GM18858 (cell line): ENCODE measurements around the gene ZNF536.
"Not testable (repeated sequence)": the region's sequence is repeated elsewhere in the genome, so short reads cannot be mapped to it uniquely, and the experiment has no call there.

ENCODE experiments used
- ATAC-seq: cut with Tn5 transposase; IDR thresholded peaks from one replicate; pipeline ENCODE4 v1.9.1; 2021; ENCODE audit not compliant: unreplicated experiment

The ZNF536 gene

GRCh38 chr19:30411714-30412113 lies 39.5 kb downstream of the ZNF536 start:
- ATAC-seq: no peak

GRCh38 chr19:30416375-30416774 lies 44.2 kb downstream of the ZNF536 start:
- ATAC-seq: no peak

DNA sequence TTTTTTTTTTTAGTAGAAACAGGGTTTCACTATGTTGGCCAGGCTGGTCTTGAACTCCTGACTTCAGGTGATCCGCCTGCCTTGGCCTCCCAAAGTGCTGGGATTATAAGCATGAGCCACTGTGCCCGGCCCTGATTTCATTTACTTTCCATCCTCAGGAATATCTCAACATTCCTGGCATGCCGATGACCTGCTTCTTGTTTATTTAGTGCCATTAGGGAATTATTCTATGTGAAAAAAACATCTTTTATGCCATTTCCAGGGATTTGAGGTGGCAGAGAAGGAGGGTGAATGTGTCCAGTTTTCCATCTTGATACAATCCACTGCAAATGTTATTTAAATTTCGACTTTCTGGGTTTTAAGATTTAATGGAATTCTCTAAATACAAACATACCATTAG lies 45.0 kb downstream of the ZNF536 start:
- not testable (repeated sequence) for ATAC-seq

- no peak for ATAC-seq
These were observed 47.5 kb downstream of the ZNF536 start for GRCh38 chr19:30419568-30420180.

DNA sequence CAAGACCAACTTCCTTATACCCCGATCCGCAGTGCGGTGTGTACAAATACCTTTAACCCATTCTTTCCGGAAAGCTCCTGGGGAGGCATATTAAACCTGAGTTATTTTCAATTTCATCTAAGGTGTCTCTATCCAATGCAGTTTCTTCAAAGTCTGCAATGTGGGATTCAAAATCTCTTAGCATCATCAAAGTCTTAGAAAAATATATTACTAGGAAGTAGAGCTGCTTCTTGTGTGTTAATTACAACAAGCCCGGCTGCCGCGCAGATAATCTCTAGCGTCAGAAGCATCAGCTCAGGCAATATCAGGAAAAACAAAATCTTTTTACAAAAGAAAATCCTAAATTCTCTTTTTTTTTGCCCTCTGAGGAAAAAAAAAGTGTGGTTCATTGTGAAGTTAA lies 48.1 kb downstream of the ZNF536 start:
- no peak for ATAC-seq

DNA sequence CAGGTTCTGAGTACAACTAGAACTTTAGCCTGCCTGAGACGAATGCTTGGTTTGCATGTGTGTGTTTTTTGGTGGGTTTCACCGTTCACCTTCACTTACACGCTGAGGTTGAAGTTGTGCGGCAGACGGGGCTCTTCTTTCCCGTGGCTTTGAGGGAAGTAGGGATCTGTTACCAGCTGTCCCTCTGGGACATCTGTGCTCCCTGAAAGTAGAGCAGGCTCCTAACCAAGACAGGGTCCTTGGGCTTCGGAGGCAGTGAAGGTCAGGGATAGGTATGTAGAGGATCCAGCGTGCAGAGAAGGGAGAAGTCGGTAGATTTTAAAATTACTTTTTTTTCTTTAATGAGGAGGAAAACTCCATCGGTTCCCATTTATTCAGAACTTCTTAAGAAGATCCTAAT lies 48.7 kb downstream of the ZNF536 start:
- no peak for ATAC-seq

DNA sequence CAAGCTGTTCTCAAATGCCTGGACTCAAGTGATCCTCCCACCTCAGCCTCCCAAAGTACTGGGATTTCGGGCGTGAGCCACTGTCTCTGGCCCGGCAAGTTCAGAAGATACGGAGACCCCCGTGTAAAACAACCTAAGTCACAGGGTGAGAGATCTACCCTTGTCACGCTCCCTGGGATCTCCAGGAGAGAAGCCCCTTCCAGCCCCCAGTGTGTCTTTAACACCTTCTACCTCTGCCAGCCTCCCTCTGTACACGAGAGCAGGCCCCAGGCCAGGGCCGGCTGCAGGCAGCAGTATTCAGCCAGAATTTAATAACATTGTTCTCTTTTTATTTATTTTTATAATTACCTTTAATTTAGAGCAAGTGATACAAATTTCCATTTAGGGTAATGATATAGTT lies 49.4 kb downstream of the ZNF536 start:
- no peak for ATAC-seq

GRCh38 chr19:30423481-30423880 lies 51.3 kb downstream of the ZNF536 start:
- no peak for ATAC-seq

DNA sequence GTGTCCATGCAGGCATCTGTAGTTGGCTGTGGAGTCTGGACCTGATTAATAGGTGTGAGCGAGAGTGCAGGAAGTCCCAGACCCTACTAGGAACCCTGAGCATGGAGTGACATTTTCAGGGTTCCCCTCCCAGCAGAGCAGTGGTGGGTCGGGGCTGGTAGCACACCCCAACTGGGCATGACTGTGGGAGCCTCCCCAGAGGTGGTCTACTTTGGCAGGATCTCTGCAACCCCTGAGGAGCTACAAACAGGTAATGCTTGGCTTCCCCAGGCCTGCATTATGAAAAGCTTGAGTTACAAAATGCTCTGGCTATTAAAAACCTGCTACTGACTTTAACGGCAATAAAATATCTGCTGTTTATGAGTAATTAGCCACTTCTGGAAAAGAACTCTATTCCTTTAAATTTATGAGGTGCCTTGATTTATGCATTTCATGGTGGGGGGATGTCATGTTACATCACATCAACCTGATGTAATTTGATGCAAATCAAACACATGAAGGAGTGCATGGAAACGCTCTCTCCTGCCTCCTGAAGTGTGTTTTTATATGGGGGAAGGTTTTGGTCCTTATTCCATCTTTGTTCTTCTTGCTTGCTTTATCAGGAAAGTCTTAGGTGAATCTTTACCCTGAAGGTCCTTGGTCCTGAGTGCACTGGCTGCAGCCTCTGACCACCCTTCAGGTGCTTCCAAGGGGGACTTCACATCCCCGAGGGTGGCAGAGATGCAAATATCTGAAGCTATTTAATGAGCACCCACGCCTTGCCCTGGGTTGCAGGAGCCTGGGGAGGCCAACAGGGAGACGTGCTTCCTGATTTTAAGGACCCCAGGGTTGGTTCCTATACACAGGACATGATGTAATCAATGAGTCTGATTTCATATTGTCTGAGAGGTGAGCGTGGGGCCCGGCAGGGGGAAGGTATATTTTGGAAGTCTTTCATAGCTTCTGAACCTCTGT lies 54.0 kb downstream of the ZNF536 start:
- ATAC-seq: no peak

DNA sequence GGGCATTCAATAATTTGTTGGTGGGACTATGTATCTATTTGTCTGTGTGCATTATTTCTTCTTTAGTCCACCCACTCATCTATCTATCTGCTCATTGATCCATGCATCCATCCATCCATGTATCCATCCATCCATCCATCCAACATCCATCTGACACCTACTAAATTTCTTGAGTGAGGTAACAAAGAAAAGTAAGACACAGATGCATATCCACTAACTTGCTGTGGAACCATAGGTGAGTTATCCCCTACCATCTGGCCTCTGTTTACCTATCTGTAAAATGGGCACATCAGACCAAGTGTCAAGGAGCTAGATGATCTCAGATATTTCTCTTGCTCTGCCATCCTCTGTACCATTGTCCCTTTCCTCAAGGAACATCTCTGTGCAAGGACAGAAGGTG lies 54.7 kb downstream of the ZNF536 start:
- no peak for ATAC-seq

DNA sequence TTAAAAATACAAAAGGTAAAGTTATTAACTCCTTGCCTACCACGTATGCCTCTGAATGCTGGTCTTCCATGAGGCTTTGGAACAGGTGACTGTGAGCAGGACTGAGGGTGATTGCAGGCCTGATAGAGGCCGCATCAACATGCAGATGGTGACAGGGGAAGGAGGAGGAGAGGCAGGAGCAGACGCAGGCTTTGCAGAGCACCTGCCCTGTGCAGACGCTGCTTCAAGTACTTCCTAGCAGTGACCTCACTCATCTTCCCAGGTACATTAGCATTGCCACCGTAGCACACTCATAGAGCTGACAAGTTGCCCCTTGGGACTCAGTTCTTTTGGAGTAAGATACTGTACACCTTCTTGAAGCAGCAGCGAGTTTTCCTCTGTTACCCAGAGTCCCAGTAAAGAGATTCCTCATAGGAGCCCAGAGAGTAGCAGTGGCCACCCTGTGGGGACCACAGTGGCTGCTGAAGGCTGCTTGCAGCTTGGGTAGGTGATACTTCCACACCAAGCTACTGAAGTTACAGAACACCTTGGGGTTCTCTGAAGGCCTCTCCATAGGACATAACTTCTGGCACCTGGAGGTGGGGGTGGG lies 56.0 kb downstream of the ZNF536 start:
- no peak for ATAC-seq

DNA sequence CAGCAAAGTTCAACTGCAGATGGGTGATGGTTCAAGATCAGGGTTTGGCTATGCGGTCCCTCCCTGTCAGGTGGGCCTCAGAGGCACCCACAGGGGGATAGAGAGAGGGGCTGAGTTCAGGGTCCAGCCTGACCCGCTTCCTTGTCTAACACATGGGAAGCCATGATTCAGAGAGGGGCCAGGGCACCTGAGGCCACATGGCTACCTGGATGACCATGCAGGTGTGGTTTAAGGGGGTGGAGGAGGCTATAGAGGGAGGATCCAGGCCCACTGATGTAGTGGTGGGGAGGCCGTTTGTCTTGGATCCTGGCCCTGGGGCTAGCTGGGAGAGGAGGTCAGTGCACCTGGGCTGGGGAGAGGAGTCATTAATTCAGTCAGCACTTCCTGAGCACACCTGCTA lies 56.7 kb downstream of the ZNF536 start:
- no peak for ATAC-seq

- ATAC-seq: no peak
These were observed 58.1 kb downstream of the ZNF536 start for GRCh38 chr19:30430206-30430734.

GRCh38 chr19:30431591-30431990 lies 59.4 kb downstream of the ZNF536 start:
- ATAC-seq: no peak

GRCh38 chr19:30434797-30435594 lies 62.8 kb downstream of the ZNF536 start:
- ATAC-seq: no peak

DNA sequence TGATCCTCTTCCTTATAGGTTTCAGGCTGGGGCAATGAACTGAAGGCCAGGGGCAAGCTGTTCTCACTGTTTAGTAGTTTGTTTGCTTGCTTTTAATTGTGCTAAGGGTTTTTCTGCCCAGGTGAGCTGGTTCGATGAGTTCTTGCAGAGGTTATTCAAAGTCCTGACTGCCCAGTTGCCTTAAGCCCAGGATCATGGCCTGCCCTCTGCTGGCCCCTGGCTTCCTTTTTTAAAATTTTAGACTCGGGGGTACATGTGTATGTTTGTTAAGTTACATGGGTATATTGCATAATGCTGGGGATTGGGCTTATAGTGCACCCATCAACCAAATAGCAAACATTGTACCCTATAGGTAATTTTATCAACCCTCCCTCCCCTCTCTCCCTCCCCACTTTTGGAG lies 65.7 kb downstream of the ZNF536 start:
- no peak for ATAC-seq

- ATAC-seq: no peak
These were observed 67.1 kb downstream of the ZNF536 start for GRCh38 chr19:30439310-30439709.

GRCh38 chr19:30441011-30441410 lies 68.8 kb downstream of the ZNF536 start:
- ATAC-seq: no peak

- no peak for ATAC-seq
These were observed 70.5 kb downstream of the ZNF536 start for GRCh38 chr19:30442674-30443073.

DNA sequence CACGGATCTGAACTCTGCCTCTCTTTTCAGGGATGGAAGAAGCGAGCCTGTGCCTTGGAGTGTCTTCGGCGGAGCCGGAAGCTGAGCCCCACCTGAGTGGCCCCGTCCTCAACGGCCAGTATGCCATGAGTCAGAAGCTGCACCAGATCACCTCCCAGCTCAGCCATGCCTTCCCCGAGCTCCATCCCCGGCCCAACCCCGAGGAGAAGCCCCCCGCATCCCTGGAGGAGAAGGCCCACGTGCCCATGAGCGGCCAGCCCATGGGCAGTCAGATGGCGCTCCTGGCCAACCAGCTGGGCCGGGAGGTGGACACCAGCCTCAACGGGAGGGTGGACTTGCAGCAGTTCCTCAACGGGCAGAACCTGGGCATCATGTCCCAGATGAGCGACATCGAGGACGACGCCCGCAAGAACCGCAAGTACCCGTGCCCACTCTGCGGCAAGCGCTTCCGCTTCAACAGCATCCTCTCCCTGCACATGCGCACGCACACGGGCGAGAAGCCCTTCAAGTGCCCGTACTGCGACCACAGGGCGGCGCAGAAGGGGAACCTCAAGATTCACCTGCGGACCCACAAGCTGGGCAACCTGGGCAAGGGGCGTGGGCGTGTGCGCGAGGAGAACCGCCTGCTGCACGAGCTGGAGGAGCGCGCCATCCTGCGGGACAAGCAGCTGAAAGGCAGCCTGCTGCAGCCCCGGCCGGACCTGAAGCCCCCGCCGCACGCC lies 71.5 kb downstream of the ZNF536 start:
- ATAC-seq: no peak
